Stimulated activated naive CD8-positive, alpha-beta T cell treated with anti-CD3 and anti-CD28 coated beads, Interleukin-15, amount 100 ng/mL, for 72 hours (primary cell): Measurements from ENCODE around the gene SELENOM.
A peak's percentile ranks its signal among the peaks of the same experiment; 100 is the strongest.

ENCODE experiments used
- ATAC-seq: fragments of 150-1000 bp; cut with Tn5 transposase; 2 replicates; pipeline ENCODE4 v1.10.0; 2021; ENCODE audit warnings: mild to moderate bottlenecking, moderate library complexity
- DNase-seq, 2 donors: peaks; one replicate each; pipeline ENCODE4 v3.0.0; 2021 to 2022
- H3K27ac Mint-ChIP-seq, 2 donors: one replicate each; pipeline ENCODE4 v1.8.0; 2022; ENCODE audit warnings: mild to moderate bottlenecking in 2 of 2, mixed read lengths in 2 of 2, moderate library complexity in 2 of 2
- H3K27me3 Mint-ChIP-seq: one replicate; pipeline ENCODE4 v1.8.0; 2022; ENCODE audit warnings: mixed read lengths
- H3K4me1 Mint-ChIP-seq: one replicate; pipeline ENCODE4 v1.8.0; 2022; ENCODE audit warnings: mild to moderate bottlenecking, mixed read lengths
- H3K4me3 Mint-ChIP-seq, 2 donors: one replicate each; pipeline ENCODE4 v1.8.0; 2022; ENCODE audit warnings: mild to moderate bottlenecking in 2 of 2, mixed read lengths in 2 of 2, moderate library complexity in 1 of 2
- H3K9me3 Mint-ChIP-seq, 2 donors: one replicate each; pipeline ENCODE4 v1.8.0; 2022; ENCODE audit warnings: mixed read lengths in 2 of 2

The SELENOM gene

DNA sequence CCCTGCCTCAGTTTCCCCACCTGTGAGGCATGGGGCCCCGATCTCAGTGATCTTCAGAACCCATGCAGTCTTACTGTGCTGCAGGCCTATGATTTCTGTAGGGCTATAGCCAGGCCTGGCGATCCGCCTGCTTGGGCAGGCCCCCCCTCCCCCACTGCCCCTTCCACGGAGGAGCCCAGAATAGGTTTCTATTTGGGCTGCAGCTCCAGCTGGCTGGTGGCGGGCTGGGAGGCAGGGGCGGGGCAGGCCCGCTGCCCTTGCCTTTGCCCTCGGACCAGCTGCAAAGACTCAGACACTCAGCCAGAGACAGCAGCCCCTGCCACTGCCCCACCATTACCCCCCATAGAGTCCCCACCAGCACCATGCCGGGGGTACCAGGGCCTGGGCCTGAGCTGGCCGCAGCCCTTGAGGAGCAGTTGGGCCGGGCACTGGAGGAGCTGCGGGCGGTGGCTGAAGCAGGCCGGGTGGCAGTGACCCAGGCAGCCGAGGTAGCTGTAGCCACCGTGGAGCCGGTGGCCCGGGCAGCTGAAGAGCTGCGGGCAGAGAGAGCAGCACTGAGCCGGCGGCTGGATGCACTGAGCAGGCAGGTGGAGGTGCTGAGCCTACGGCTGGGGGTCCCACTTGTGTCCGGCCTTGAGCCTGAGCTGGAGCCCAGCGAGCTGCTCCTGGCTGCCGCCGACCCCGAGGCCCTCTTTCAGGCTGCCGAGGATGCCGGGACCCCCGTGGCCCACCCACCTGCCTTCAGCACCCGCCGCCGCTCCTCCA, 14.1 kb downstream of the SELENOM start:
- no peak overlapping the region for H3K4me3 Mint-ChIP-seq
- no peaks in the 10 kb centered on the region for H3K4me1 Mint-ChIP-seq
- no peaks in the 10 kb centered on the region for H3K27me3 Mint-ChIP-seq
- H3K27ac Mint-ChIP-seq: no peak overlapping the region
- H3K9me3 Mint-ChIP-seq: no peaks in the 10 kb centered on the region
- ATAC-seq (no peak), DNase-seq (no peak)

DNA sequence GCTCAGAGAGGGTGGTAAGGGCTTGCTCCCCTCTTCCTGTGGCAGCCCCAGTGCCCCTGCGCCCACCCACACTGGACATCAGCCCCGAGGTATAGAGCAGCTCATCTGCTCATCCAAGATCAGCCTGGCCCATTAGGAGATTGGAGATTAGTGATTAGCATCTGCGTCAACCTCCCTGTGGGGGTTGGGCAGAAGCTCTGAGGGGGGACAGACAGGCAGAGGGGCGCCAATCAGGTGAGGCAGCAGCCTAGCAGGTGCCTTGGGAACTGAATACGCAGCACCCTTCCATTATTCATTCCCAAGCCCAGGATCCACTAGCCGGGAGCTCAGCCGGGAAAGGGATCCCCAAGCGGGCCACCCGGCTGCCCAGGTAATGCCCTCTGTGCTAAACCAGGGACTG, 15.2 kb downstream of the SELENOM start:
- no peaks in the 10 kb centered on the region for H3K4me1 Mint-ChIP-seq
- H3K27ac Mint-ChIP-seq: peak overlapping the region in 1 of 2 donors; percentile 3
- no peaks in the 10 kb centered on the region for H3K27me3 Mint-ChIP-seq
- DNase-seq: no peak
- no peak overlapping the region for H3K4me3 Mint-ChIP-seq
- no peak for ATAC-seq
- H3K9me3 Mint-ChIP-seq: no peaks in the 10 kb centered on the region

DNA sequence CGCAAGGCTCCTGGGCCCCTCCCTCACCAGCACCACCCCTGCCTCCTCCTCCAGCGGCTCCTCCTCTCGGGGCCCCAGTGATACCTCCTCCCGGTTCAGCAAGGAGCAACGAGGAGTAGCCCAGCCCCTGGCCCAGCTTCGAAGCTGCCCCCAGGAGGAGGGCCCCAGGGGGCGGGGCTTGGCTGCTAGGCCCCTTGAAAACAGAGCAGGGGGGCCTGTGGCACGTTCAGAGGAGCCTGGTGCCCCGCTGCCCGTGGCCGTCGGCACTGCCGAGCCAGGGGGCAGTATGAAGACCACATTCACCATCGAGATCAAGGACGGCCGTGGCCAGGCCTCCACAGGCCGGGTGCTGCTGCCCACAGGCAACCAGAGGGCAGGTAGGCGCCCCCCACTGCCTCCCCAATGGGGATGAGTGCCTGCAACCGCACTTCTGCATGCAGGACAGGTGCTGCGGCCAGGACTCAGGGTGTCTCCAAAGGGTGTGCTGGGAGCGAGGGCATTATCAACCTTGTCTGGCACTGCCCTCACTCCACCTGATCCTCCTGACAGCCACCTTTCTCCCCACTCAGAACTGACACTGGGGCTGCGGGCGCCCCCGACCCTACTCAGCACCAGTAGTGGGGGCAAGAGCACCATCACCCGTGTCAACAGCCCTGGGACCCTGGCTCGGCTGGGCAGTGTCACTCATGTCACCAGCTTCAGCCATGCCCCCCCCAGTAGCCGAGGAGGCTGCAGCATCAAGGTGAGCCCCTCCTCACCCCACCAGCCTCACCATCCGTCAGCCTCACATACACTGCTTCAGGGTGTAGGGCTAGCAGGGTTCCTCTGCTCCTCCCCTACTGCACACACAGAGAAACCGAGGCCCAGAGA, 16.0 kb downstream of the SELENOM start:
- no peak for ATAC-seq
- no peaks in the 10 kb centered on the region for H3K9me3 Mint-ChIP-seq
- no peaks in the 10 kb centered on the region for H3K4me1 Mint-ChIP-seq
- H3K27me3 Mint-ChIP-seq: no peaks in the 10 kb centered on the region
- no peak overlapping the region for H3K4me3 Mint-ChIP-seq
- no peak overlapping the region for H3K27ac Mint-ChIP-seq
- DNase-seq: no peak

DNA sequence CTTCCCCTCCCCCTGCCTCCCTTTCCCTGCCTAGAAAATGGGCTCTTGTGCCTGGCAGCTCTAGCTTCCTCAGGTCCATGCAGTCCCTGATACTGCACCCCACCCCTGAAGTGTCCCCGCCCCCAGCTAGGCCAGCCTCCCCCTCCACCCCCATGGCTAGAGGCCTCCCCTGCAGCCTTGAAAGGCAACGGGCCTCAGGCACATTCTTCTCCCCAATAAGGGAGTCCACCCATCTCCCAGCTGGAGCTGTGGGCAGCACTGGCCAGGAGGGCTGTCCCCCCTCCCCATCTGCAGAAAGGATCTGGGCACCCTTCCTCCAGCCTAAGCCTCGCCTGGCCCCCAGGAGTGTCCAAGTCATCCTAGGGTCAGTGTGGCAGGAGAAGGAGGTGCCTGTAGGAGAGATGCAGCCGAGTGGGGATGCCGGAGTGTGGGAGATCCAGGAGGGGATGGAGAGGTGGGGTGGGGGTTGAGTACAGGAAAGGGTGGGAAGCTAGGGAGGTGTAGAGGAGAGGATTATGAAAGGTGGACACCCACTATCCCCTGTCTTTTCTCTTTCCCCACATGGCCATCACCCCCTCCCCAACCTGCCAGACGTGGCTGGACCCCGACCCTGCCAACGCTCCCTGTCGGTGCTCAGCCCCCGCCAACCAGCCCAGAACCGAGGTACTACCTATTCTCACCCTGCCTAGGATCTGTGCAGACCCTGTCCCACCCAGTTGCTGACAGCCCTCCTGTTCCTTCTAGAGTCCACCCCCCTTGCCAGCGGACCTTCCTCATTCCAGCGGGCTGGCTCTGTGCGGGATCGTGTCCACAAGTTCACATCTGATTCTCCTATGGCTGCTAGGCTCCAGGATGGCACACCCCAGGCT, 16.9 kb downstream of the SELENOM start:
- Mint-ChIP-seq H3K27me3 (no peaks in the 10 kb centered on the region), H3K4me1 (peaks cover 2% of the 10 kb centered on the region), H3K27ac (no peak overlapping the region), H3K9me3 (no peaks in the 10 kb centered on the region), H3K4me3 (no peak overlapping the region)
- no peak for DNase-seq
- ATAC-seq: no peak

DNA sequence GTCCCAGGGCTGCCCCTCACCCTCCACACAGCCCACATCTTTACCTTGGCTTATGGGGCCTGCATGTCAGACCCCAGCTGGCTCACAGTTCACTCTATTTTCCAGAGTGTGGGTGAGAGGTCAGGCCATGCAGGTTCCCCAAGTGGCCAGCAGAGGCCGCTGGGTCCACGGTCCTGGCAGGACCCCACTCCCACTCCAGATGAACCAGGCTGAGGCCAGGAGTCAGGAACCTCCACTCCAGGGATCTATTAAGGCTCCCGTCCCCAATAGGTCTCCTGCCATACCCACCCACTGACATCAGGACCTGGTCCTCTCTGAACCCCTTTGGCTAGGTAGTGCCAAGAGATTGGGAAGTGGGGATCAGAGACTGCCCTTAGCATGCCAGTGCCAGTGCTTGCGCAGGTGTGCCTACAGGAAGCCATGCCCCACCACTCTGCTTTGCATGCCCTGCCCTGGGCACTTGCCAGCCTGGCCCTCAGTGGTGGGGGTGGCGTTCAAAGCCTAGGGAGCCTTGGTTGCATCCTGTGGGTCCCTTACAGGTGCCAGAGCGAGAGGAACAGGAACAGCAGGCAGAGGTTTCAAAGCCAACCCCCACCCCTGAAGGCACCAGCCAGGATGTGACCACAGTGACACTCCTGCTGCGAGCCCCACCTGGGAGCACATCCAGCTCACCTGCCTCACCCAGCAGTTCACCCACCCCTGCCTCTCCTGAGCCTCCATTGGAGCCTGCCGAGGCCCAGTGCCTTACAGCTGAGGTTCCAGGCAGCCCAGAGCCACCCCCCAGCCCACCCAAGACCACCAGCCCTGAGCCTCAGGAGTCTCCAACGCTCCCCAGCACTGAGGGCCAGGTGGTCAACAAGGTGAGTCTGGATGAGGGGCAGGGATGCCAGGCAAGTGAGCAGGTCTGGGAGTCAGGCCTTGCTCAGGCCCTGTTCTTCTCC, 17.9 kb downstream of the SELENOM start:
- ATAC-seq: no peak
- H3K27ac Mint-ChIP-seq: no peak overlapping the region
- H3K27me3 Mint-ChIP-seq: no peaks in the 10 kb centered on the region
- peaks cover 8% of the 10 kb centered on the region for H3K4me1 Mint-ChIP-seq
- H3K9me3 Mint-ChIP-seq: no peaks in the 10 kb centered on the region
- H3K4me3 Mint-ChIP-seq: no peak overlapping the region
- no peak for DNase-seq

DNA sequence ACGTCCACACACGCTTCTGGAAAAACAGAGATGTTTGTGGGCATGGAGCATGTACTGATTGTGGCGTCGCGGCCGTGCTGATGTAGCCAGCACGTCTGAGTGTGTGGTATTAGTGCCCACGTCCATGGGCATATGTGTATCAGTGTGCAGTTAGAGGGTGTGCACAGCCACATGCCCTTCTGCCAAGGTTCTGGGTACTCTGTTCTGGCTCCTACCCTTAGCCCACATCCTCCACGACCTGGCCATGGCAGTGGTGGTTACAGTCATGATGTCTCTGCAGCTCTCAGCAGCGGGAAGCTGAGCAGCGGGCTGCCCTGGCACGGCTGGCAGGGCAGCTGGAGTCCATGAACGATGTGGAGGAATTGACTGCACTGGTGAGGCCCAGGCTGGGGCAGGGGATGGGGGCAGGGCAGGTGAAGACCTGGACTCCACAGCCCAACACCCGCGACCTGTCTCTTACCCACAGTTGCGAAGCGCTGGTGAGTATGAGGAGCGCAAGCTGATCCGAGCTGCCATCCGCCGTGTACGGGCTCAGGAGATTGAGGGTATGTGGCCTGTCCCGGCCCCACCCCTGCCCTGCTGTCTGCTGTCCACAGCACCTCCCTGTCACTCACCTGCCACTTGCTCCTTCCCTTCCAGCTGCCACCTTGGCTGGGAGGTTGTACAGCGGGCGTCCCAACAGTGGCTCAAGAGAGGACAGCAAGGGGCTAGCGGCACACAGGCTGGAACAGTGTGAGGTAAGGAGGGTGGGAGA, 19.0 kb downstream of the SELENOM start:
- Mint-ChIP-seq H3K9me3 (no peaks in the 10 kb centered on the region), H3K27me3 (no peaks in the 10 kb centered on the region), H3K4me1 (peaks cover 18% of the 10 kb centered on the region), H3K4me3 (no peak overlapping the region), H3K27ac (no peak overlapping the region)
- DNase-seq (no peak), ATAC-seq (no peak)

DNA sequence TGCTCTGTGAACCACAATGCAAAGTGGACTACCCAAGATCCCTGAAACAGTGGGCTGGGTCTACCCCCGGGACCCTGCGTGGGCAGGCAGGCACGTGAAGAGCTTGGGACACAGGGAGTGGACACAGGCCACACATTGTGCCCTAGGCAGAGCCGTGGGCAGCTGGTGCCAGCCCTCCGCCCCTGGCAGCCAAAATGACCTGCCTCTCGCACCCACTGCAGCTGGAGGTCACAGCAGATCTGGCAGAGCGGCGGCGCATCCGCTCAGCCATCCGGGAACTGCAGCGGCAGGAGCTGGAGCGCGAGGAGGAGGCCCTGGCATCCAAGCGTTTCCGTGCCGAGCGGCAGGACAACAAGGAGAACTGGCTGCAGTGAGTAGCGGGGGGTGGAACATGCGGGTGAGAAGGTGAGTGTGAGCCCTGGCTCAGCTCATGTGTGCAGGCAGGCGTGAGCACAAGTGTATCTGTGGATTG, 19.6 kb downstream of the SELENOM start:
- H3K27ac Mint-ChIP-seq: no peak overlapping the region
- DNase-seq: no peak
- H3K27me3 Mint-ChIP-seq: no peaks in the 10 kb centered on the region
- H3K4me3 Mint-ChIP-seq: no peak overlapping the region
- H3K9me3 Mint-ChIP-seq: no peaks in the 10 kb centered on the region
- peaks cover 25% of the 10 kb centered on the region for H3K4me1 Mint-ChIP-seq
- ATAC-seq: no peak

DNA sequence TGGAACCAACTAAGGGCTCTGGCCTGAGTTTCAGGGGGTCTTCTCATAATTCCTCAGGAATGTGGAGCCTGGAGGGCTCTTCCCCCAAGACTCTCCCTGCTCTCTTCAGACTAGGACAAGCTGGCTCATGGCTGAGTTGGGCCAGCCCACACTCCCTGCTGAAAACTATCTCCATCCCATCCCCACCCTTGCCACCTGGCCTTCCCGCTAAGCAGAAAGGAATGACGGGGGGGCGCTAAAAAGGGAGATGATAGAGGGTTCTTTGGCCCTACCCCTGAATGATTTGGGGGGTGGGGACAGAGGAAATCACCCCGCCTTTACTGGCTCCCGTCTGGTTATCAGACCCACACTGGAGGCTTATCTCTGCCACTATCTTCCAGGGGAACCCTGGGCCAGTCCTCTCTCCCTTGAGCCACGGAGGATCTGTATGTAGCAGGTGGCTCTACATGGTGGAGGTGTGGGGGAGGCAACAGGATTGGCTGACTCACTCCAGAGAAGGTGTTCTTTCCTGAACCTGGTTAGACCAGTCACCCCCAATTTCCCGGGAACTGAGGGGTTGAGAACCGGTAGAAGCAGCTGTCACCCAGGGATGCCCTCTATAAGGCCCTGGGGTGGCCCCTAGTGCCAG, 20.6 kb downstream of the SELENOM start:
- DNase-seq (no peak), ATAC-seq (no peak)
- Mint-ChIP-seq H3K4me3 (no peak overlapping the region), H3K4me1 (peaks cover 34% of the 10 kb centered on the region), H3K27ac (no peak overlapping the region), H3K9me3 (no peaks in the 10 kb centered on the region), H3K27me3 (no peaks in the 10 kb centered on the region)

DNA sequence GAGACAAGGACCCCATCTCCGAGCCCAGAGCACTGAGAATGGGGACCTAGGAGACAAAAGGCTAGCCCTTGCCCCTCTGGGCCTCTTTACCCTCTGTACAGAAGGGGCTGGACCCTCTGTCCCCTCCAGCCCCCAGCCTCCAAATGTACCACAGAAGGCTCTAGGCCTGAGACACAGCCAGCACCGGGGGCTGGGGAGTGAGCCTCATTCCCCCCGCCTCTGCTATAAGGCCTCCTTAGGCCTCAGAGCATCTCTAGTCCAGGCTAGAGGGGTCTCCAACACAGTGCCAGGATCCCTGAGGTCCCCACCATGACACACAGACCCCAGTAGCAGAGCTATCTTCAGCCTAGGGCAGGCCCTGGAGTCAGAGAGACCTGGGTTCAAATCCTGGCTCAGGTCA, 21.4 kb downstream of the SELENOM start:
- H3K9me3 Mint-ChIP-seq: no peaks in the 10 kb centered on the region
- ATAC-seq: no peak
- no peak overlapping the region for H3K27ac Mint-ChIP-seq
- H3K4me1 Mint-ChIP-seq: peaks cover 43% of the 10 kb centered on the region
- DNase-seq: no peak
- H3K4me3 Mint-ChIP-seq: peak overlapping the region in 1 of 2 donors; percentile 86
- no peaks in the 10 kb centered on the region for H3K27me3 Mint-ChIP-seq

DNA sequence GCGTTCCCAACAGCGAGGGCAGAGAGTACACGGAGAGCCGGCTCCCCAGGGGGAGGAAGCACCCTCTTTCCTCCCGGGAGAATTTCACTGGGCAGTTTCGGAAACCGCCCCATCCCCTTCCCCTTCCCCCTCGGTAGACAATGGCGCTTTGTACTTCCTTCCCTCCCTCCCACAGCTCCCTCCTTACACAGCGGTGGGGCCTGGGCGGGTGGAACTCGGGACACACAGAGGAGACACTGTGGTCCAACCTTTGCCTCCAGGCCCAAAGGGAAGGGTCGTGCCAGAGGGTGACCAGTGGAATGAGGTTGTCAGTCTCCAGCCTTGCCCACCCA, 21.9 kb downstream of the SELENOM start:
- Mint-ChIP-seq H3K4me3 (peak overlapping the region; percentile 86 to 95), H3K27ac (peak overlapping the region; percentile 91 to 97), H3K27me3 (no peaks in the 10 kb centered on the region), H3K4me1 (peaks cover 48% of the 10 kb centered on the region), H3K9me3 (no peaks in the 10 kb centered on the region)
- DNase-seq (no peak), ATAC-seq (no peak)

DNA sequence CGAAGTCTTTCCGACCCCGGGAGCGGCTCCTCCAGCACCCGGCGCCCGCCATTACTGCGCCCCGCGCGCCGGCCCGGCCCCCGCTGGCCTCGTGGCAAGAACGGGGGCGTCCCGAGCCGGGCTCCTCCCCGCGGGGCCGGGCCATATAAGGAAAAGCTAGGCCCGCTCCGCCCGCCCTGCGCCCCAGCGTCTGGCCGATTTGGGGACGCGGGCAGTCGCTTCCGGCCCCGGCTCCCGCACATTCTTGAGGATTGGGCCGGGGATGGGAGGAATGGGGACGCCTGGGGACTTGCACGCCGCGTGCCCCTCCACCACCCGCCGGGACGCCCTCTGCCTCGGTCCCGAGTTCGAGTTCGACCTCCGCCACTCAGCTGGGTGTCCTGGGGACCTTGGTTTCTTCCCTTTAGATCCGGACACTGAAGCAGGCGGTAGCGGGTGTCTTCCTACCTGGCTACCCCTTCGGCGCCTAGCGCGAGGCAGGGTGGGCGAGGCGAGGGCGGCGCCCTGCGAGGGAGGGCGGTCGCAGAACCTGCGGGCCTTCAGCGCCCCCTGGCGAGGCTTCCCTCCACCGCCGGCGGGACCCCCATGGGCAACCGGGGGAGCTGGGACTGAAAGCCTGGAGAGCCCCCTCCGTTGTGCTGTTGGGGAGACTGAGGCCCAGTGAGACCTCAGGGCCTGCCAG, 22.4 kb downstream of the SELENOM start:
- peak overlapping the region; percentile 86 to 95 for H3K4me3 Mint-ChIP-seq
- H3K4me1 Mint-ChIP-seq: peaks cover 49% of the 10 kb centered on the region
- H3K27ac Mint-ChIP-seq: peak overlapping the region; percentile 91 to 97
- DNase-seq (peak; percentile 86 to 88), ATAC-seq (peak; percentile 89)
- no peaks in the 10 kb centered on the region for H3K27me3 Mint-ChIP-seq
- H3K9me3 Mint-ChIP-seq: no peaks in the 10 kb centered on the region

DNA sequence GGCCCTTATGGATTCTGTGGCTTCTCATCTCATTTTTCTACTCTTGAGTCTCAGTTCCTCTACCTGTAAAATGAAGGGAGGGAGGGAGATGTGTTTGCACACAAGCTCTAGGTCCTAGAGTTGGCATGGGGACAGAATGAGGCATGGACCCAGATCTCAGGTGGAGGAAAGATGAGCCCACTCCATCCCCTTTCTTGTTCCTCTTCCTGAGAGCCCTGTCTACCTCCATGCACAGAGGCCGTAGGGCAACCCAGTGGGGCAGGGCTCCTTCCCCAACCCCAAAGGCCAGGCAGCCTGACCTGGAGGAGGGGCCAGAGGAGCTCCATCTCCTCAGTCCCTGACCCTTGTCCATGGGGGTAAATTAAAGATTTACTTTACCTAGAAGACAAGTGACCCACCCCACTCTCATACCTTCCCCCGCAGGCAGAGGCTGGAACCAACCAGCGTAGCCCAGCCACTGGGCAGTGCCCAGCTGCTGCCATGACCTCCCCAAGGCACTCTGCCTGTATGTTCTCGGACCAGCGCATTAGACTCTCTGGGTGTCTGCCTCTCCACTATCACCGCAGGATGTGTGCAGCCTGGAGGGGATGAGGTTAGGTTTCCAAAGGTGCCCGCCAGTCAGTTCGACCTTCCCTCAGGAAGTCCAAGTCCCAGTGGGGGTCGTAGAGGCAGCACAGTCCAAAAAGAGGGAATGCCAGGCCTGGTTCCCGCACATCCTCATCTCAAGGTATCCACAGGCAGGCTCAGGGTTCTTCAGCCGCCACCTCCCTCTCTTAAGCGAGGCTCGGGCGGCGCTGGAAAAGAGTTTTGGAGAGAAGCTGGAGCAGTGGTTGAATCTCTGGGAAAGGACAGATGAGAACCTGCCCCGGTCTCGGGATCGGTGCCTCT, 23.2 kb downstream of the SELENOM start:
- peak overlapping the region; percentile 88 to 96 for H3K27ac Mint-ChIP-seq
- no peaks in the 10 kb centered on the region for H3K9me3 Mint-ChIP-seq
- peaks cover 49% of the 10 kb centered on the region for H3K4me1 Mint-ChIP-seq
- H3K4me3 Mint-ChIP-seq: peak overlapping the region; percentile 86 to 95
- no peaks in the 10 kb centered on the region for H3K27me3 Mint-ChIP-seq
- ATAC-seq (peak; percentile 19), DNase-seq (no peak)
